Measurements from ENCODE around the gene SP1. TPM values are rescaled to one million over a fixed set of nuclear protein-coding genes. Genes with fewer than 3 reads are reported as not detected.

The SP1 gene
- total RNA-seq, 3 donors from 2014 or later (not counting 1 experiment from before 2014, with no cell fraction given), result 84.6 to 96.3 (median 88.5) TPM

- H3K27ac Mint-ChIP-seq, result no peak overlapping the region
Measured at GRCh38 chr12:53425515-53426150, 45.7 kb downstream of the SP1 start.

GRCh38 chr12:53427905-53428594 lies 48.1 kb downstream of the SP1 start:
- no peaks in the 10 kb centered on the region for H3K4me1 ChIP-seq (ENCODE audit: control insufficient read depth, insufficient read depth, low read length)
- H3K36me3 ChIP-seq (ENCODE audit: control insufficient read depth, insufficient read depth, low read length), result no peaks in the 10 kb centered on the region
- no peaks in the 10 kb centered on the region for H3K9me3 ChIP-seq (ENCODE audit: control insufficient read depth, insufficient read depth, low read length)
- no peak for ATAC-seq
- Mint-ChIP-seq H3K27ac (no peak overlapping the region), H3K27me3 (ENCODE audit: low read depth in 2 of 2) (no peaks in the 10 kb centered on the region), H3K9me3 (no peaks in the 10 kb centered on the region), H3K36me3 (no peaks in the 10 kb centered on the region), H3K4me1 (no peaks in the 10 kb centered on the region), H3K4me3 (no peak overlapping the region)
- WGBS (ENCODE audit: insufficient coverage), result 88% methylated on average over 7 of the region's 7 CpGs
- no peak overlapping the region for H3K4me3 ChIP-seq (ENCODE audit: low read length)
- H3K27me3 ChIP-seq (ENCODE audit: control insufficient read depth, insufficient read depth, low read length), result no peaks in the 10 kb centered on the region
- no peak for DNase-seq
- intact Hi-C loops (cut with micrococcal nuclease), result no loop called here
- H3K27ac ChIP-seq (ENCODE audit: low read length), result no peak overlapping the region
- TF ChIP-seq CTCF (IDR thresholded peaks at IDR 0.05), result no peak

More at GRCh38 chr12:53425515-53426150, 45.7 kb downstream of the SP1 start:
- no peaks in the 10 kb centered on the region for H3K9me3 Mint-ChIP-seq
- H3K4me1 Mint-ChIP-seq, result peaks cover 0 to 6% of the 10 kb centered on the region in 2 donors
- H3K36me3 Mint-ChIP-seq, result no peaks in the 10 kb centered on the region
- WGBS (ENCODE audit: insufficient coverage), result 90% methylated on average over 11 of the region's 11 CpGs
- H3K4me3 Mint-ChIP-seq, result no peak overlapping the region
- no peaks in the 10 kb centered on the region for H3K27me3 ChIP-seq (ENCODE audit: control insufficient read depth, insufficient read depth, low read length)
- DNase-seq, result no peak
- H3K4me3 ChIP-seq (ENCODE audit: low read length), result no peak overlapping the region
- peaks cover 4% of the 10 kb centered on the region for H3K4me1 ChIP-seq (ENCODE audit: control insufficient read depth, insufficient read depth, low read length)
- intact Hi-C loops (cut with micrococcal nuclease), result no loop called here
- no peak for TF ChIP-seq CTCF (IDR thresholded peaks at IDR 0.05)
- no peaks in the 10 kb centered on the region for H3K27me3 Mint-ChIP-seq (ENCODE audit: low read depth in 2 of 2)
- no peak for ATAC-seq
- no peaks in the 10 kb centered on the region for H3K36me3 ChIP-seq (ENCODE audit: control insufficient read depth, insufficient read depth, low read length)
- H3K9me3 ChIP-seq (ENCODE audit: control insufficient read depth, insufficient read depth, low read length), result no peaks in the 10 kb centered on the region
- H3K27ac ChIP-seq (ENCODE audit: low read length), result no peak overlapping the region

GRCh38 chr12:53428741-53429140 lies 48.8 kb downstream of the SP1 start:
- no peak for ATAC-seq
- intact Hi-C loops (cut with micrococcal nuclease), result no loop called here
- no peak overlapping the region for H3K4me3 ChIP-seq (ENCODE audit: low read length)
- no peak for TF ChIP-seq CTCF (IDR thresholded peaks at IDR 0.05)
- no peak overlapping the region for H3K27ac ChIP-seq (ENCODE audit: low read length)
- no peaks in the 10 kb centered on the region for H3K9me3 Mint-ChIP-seq
- H3K36me3 ChIP-seq (ENCODE audit: control insufficient read depth, insufficient read depth, low read length), result no peaks in the 10 kb centered on the region
- H3K4me1 ChIP-seq (ENCODE audit: control insufficient read depth, insufficient read depth, low read length), result no peaks in the 10 kb centered on the region
- 95% methylated on average over 7 of the region's 7 CpGs for WGBS (ENCODE audit: insufficient coverage)
- no peaks in the 10 kb centered on the region for H3K36me3 Mint-ChIP-seq
- no peaks in the 10 kb centered on the region for H3K27me3 Mint-ChIP-seq (ENCODE audit: low read depth in 2 of 2)
- no peak for DNase-seq
- H3K4me1 Mint-ChIP-seq, result no peaks in the 10 kb centered on the region
- H3K27me3 ChIP-seq (ENCODE audit: control insufficient read depth, insufficient read depth, low read length), result no peaks in the 10 kb centered on the region
- H3K4me3 Mint-ChIP-seq, result no peak overlapping the region
- H3K9me3 ChIP-seq (ENCODE audit: control insufficient read depth, insufficient read depth, low read length), result no peaks in the 10 kb centered on the region
- no peak overlapping the region for H3K27ac Mint-ChIP-seq

Data from natural killer cell (primary cell).